VCaP (cell line): ENCODE measurements around the gene ZC4H2.
A peak's percentile ranks its signal among the peaks of the same experiment; 100 is the strongest.
"Not testable (repeated sequence)": the region's sequence is repeated elsewhere in the genome, so short reads cannot be mapped to it uniquely, and the experiment has no call there.

Experiments used
- H3K27ac ChIP-seq: fragments of 450-650 bp; 2 replicates; pipeline ENCODE4 v1.5.1; 2017
- CTCF ChIP-seq: fragments of 450-650 bp; conservative IDR thresholded peaks from 2 replicates; pipeline ENCODE4 v1.5.1; 2017; ENCODE audit warnings: mild to moderate bottlenecking, moderate library complexity

Gene ZC4H2

GRCh38 chrX:64977051-64977450, 801 bp upstream of the ZC4H2 start:
- TF ChIP-seq CTCF: no peak
- H3K27ac ChIP-seq: no peak overlapping the region

- TF ChIP-seq CTCF: no peak
- H3K27ac ChIP-seq: no peak overlapping the region
These were observed 407 bp upstream of the ZC4H2 start for GRCh38 chrX:64976673-64977040.

GRCh38 chrX:64975491-64975890, 759 bp downstream of the ZC4H2 start:
- H3K27ac ChIP-seq: no peak overlapping the region
- TF ChIP-seq CTCF: no peak

- TF ChIP-seq CTCF: no peak
- H3K27ac ChIP-seq: no peak overlapping the region
These were observed 50.8 kb downstream of the ZC4H2 start for GRCh38 chrX:64925480-64925879.

GRCh38 chrX:64908121-64908520, 68.1 kb downstream of the ZC4H2 start:
- 0 out of 2 replicates have a peak, but pooled peaks have one; percentile 13 for TF ChIP-seq CTCF
- no peak overlapping the region for H3K27ac ChIP-seq

- TF ChIP-seq CTCF: peak; percentile 54
- H3K27ac ChIP-seq: no peak overlapping the region
These were observed 81.7 kb downstream of the ZC4H2 start for GRCh38 chrX:64894454-64895038.

- no peak overlapping the region for H3K27ac ChIP-seq
- 0 out of 2 replicates have a peak, but pooled peaks have one; percentile 5 for TF ChIP-seq CTCF
These were observed 90.4 kb downstream of the ZC4H2 start for GRCh38 chrX:64885850-64886249.

- not testable (repeated sequence) for H3K27ac ChIP-seq
These were observed 97.5 kb downstream of the ZC4H2 start for GRCh38 chrX:64878709-64879108.
